ENCODE results near the gene BRD3. TPM values are rescaled to one million over a fixed set of nuclear protein-coding genes. Genes with fewer than 3 reads are reported as not detected.

Gene BRD3
- total RNA-seq, 1 experiment from 2014 or later, result 40.7 TPM

DNA sequence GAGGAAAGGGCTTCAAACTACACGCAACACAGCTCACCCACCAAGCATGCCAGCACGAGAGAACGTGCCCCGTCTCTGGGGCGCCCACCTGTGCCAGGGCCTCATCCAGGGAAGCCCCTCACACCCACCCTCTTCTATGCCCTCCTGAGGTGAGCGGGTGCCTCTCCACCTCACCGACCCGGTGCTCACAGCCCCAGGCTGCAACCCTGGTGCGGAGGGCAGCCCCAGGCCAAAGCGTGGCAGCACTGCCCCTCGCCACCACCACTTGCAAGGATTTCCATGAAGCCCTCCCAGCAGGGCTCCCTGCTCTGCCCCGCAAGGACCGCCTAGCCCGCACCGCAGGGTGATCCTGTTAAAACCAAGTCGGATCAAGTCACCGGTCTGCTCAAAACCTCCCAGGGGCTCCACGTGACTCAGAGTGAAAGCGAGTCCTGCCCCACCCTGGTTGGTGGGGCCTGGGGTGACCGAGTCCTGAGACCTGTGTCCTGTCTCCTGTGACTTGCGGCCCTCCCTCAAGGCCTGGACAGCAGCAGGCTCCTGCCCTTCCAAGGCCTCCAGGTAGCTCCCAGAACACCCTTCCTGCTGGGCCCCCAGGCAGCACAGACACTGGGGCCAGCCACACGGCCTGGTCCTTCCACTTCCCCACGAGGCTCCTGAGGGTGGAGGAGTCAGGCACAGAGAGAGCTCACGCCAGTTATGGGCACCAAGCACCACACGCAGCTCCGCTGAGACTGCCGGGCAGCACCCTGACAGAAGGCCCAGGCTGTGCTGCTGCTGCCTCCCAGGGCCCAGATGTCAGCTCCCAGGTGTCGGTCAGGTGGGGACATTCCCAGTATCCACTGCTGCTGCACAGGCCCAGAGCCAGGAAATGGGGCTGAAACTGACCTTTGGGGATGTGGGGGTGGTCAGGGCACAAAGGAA is 12.7 kb downstream of the BRD3 start:
- BruUV-seq (replicated peaks), result no TSS peak
- H4K20me1 ChIP-seq (ENCODE audit: insufficient read depth), result no peaks in the 10 kb centered on the region
- H3K9ac ChIP-seq (ENCODE audit: low read length), result no peak overlapping the region
- no peaks in the 10 kb centered on the region for H3K9me3 ChIP-seq (ENCODE audit: control insufficient read depth in 1 of 2, insufficient read depth in 1 of 2, low read depth in 1 of 2, low read length in 2 of 2)
- H3K9me2 ChIP-seq (ENCODE audit: insufficient read depth), result no peaks in the 10 kb centered on the region
- no peaks in the 10 kb centered on the region for H3K27me3 ChIP-seq (ENCODE audit: insufficient read depth, low read length)
- H3K36me3 ChIP-seq (ENCODE audit: control insufficient read depth in 1 of 2, insufficient read depth in 2 of 2, low read length in 2 of 2), result peaks cover 3 to 7% of the 10 kb centered on the region in 2 experiments; a peak in 2 of 4 replicates
- RAD21 ChIA-PET (ENCODE audit: low non-redundant PET in 1 of 2, low total read pairs in 2 of 2, uncharacterized antibody in 2 of 2, unreplicated experiment in 2 of 2), result no interaction called here
- TF ChIP-seq SRF (IDR thresholded peaks at IDR 0.05; ENCODE audit: low read depth), result no peak
- no peak overlapping the region for H2AFZ ChIP-seq (ENCODE audit: low read depth, low read length, poor library complexity, severe bottlenecking)
- no peak overlapping the region for H3K4me3 ChIP-seq (replicated peaks in 1 of 2; ENCODE audit: low read depth in 1 of 2, low read length in 2 of 2)
- intact Hi-C loops (cut with micrococcal nuclease), result no loop called here
- DNase-seq (ENCODE audit: low read depth, low spot score), result no peak
- no peak overlapping the region; the same call in 1 of the 2 replicates for H3K27ac ChIP-seq (ENCODE audit: low read depth, low read length)
- peaks cover 28% of the 10 kb centered on the region for H3K79me2 ChIP-seq (ENCODE audit: insufficient read depth, low read length)
- no peak overlapping the region for H3K4me2 ChIP-seq (ENCODE audit: low read length)
- POLR2A ChIA-PET, result no interaction called here
- CTCF ChIA-PET, result no interaction called here
- no peak for ATAC-seq
- H3K4me1 ChIP-seq (ENCODE audit: control insufficient read depth in 1 of 2, insufficient read depth in 2 of 2, low read length in 2 of 2), result peaks cover 4 to 18% of the 10 kb centered on the region in 2 experiments; a peak in 3 of 4 replicates

DNA sequence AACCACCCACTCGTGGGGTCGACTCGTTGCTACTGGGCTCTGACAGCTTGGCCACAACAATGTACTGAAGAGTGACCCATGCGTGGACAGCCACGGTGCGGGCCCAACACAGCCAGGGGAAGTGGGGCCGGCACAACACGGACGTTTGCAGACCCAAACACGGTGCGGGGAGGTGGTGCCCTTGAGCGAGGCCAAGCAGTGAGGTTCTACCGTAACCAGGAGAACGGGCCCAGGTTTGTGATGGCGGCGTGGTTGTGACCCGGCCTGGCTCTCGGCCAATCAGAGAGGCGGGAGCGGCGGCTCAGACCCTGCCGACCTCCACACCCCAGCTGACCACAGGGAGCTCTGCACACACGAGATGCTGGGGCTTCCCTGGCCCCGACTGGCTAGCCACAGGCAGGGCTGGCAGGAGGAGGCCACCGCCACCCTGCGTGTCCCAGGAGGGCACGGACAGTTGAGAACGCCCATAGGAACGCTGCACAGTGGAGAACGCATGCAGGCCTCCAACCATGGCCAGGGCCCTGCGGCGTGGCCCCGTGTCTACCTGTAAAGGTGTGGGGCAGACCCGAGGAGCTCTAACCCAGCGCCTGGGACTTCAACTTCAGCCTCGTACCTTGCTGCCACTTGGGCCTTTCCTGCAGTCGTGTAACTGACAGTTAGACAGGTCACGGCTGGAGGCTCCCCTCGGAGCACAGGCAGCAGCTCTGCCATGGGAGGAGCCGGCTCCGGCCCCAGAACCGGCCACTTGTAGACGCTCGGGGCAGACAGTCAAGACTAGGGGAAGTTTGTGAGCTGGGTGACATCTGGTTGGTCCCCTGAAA is 13.7 kb downstream of the BRD3 start:
- Histone ChIP-seq H3K4me3 (replicated peaks in 1 of 2; ENCODE audit: low read depth in 1 of 2, low read length in 2 of 2) (no peak overlapping the region), H3K36me3 (ENCODE audit: control insufficient read depth in 1 of 2, insufficient read depth in 2 of 2, low read length in 2 of 2) (peaks cover 6 to 7% of the 10 kb centered on the region in 2 experiments; a peak in 2 of 4 replicates), H3K9me3 (ENCODE audit: control insufficient read depth in 1 of 2, insufficient read depth in 1 of 2, low read depth in 1 of 2, low read length in 2 of 2) (no peaks in the 10 kb centered on the region), H3K27me3 (ENCODE audit: insufficient read depth, low read length) (no peaks in the 10 kb centered on the region), H3K4me1 (ENCODE audit: control insufficient read depth in 1 of 2, insufficient read depth in 2 of 2, low read length in 2 of 2) (peaks cover 4 to 18% of the 10 kb centered on the region in 2 experiments; a peak in 3 of 4 replicates), H2AFZ (ENCODE audit: low read depth, low read length, poor library complexity, severe bottlenecking) (no peak overlapping the region), H3K9me2 (ENCODE audit: insufficient read depth) (no peaks in the 10 kb centered on the region), H3K4me2 (ENCODE audit: low read length) (no peak overlapping the region), H3K27ac (ENCODE audit: low read depth, low read length) (no peak overlapping the region), H3K79me2 (ENCODE audit: insufficient read depth, low read length) (peaks cover 22% of the 10 kb centered on the region), H3K9ac (ENCODE audit: low read length) (no peak overlapping the region), H4K20me1 (ENCODE audit: insufficient read depth) (no peaks in the 10 kb centered on the region)
- ChIA-PET POLR2A (no interaction called here), RAD21 (ENCODE audit: low non-redundant PET in 1 of 2, low total read pairs in 2 of 2, uncharacterized antibody in 2 of 2, unreplicated experiment in 2 of 2) (no interaction called here), CTCF (no interaction called here)
- no peak for ATAC-seq
- no peak for DNase-seq (ENCODE audit: low read depth, low spot score)
- BruUV-seq (replicated peaks), result no TSS peak
- no peak for TF ChIP-seq POLR2A (IDR thresholded peaks at IDR 0.05; ENCODE audit: borderline replicate concordance, extremely low read depth, insufficient read depth, insufficient read length)
- no peak for TF ChIP-seq ELF1 (IDR thresholded peaks at IDR 0.05; ENCODE audit: borderline replicate concordance, low read depth)
- no peak for TF ChIP-seq CEBPB (IDR thresholded peaks at IDR 0.05; ENCODE audit: low read depth)
- no peak for TF ChIP-seq FOSL1 (IDR thresholded peaks at IDR 0.05; ENCODE audit: low read depth)
- TF ChIP-seq, protein P1, sequence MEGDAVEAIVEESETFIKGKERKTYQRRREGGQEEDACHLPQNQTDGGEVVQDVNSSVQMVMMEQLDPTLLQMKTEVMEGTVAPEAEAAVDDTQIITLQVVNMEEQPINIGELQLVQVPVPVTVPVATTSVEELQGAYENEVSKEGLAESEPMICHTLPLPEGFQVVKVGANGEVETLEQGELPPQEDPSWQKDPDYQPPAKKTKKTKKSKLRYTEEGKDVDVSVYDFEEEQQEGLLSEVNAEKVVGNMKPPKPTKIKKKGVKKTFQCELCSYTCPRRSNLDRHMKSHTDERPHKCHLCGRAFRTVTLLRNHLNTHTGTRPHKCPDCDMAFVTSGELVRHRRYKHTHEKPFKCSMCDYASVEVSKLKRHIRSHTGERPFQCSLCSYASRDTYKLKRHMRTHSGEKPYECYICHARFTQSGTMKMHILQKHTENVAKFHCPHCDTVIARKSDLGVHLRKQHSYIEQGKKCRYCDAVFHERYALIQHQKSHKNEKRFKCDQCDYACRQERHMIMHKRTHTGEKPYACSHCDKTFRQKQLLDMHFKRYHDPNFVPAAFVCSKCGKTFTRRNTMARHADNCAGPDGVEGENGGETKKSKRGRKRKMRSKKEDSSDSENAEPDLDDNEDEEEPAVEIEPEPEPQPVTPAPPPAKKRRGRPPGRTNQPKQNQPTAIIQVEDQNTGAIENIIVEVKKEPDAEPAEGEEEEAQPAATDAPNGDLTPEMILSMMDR (IDR thresholded peaks at IDR 0.05 in 2 of 3, conservative IDR thresholded peaks at IDR 0.05 in 1 of 3; ENCODE audit: borderline replicate concordance in 1 of 3, insufficient read depth in 1 of 3, low read depth in 2 of 3, low read length in 2 of 3), result no peak
- intact Hi-C loops (cut with micrococcal nuclease), result no loop called here

Measured in HCT116 (cell line).